ENCODE measurements around the gene NTNG1.

GRCh38 chr1:107524301-107524700 is 383.5 kb downstream of the NTNG1 start:
- TF ChIP-seq CTCF (IDR thresholded peaks at IDR 0.05), result no peak
- TF ChIP-seq EZH2phosphoT487 (IDR thresholded peaks at IDR 0.05), result no peak

Data from neural progenitor cell (in vitro differentiated cells).